HL-60 (cell line): Measurements from ENCODE around the gene TENM4.
"Not testable (repeated sequence)": the region's sequence is repeated elsewhere in the genome, so short reads cannot be mapped to it uniquely, and the experiment has no call there.

Experiments
- DNase-seq, 2 experiments: peaks; one replicate each; pipeline ENCODE4 v3.0.0-alpha.2; 2010 to 2020; ENCODE audit warnings: low read depth in 1 of 2, low spot score in 1 of 2
- H3K27ac ChIP-seq: fragments of 250-450 bp; sonication (Bioruptor Pico); replicated peaks from 2 replicates; pipeline ENCODE4 v1.5.1; 2020; ENCODE audit warnings: mild to moderate bottlenecking, moderate library complexity
- H3K27me3 ChIP-seq: fragments of 250-450 bp; sonication (Bioruptor Pico); 2 replicates; pipeline ENCODE4 v1.5.1; 2021; ENCODE audit warnings: mild to moderate bottlenecking, moderate library complexity; ENCODE audit not compliant: insufficient read depth, poor library complexity, severe bottlenecking
- H3K4me3 ChIP-seq: replicated peaks from 2 replicates; pipeline ENCODE4 v1.5.1; 2011; ENCODE audit warnings: mild to moderate bottlenecking, control low read depth, low read length; ENCODE audit not compliant: insufficient read depth
- GABPA ChIP-seq: IDR thresholded peaks from 2 replicates; pipeline ENCODE4 v1.6.1; 2012; ENCODE audit warnings: low read depth
- POLR2AphosphoS5 ChIP-seq: IDR thresholded peaks from 2 replicates; pipeline ENCODE4 v1.6.1; 2012; ENCODE audit warnings: low read depth
- SPI1 ChIP-seq: IDR thresholded peaks from 2 replicates; pipeline ENCODE4 v1.6.1; 2012; ENCODE audit warnings: low read depth, mild to moderate bottlenecking, borderline replicate concordance
- TF ChIP-seq, protein P1 (sequence below): IDR thresholded peaks from one replicate; pipeline ENCODE4 v1.5.1; 2011; ENCODE audit warnings: low read length, control low read depth, inconsistent platforms; ENCODE audit not compliant: insufficient read depth
- TF ChIP-seq, protein P2 (sequence below): IDR thresholded peaks from 2 replicates; pipeline ENCODE4 v1.6.1; 2012; ENCODE audit warnings: low read depth; ENCODE audit not compliant: insufficient replicate concordance

Gene TENM4

DNA sequence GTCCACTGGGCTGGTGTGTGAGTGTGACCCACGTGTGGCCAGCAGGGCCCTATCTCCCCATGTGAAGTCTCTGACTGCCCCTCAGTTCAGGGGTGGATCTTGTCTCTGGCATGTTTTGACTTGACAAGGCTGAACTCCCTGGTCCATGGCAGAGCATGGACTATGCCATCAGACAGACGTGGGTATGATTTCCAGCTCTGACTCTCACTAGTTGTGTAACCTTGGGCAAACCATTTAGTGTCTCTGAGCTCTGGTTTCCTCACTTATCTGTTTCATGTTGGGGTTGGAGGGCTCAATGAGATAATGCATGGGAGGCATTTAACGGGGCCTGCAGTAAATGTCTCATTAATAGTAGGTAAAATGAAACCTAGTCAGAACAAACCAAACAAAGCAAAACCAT lies 611.7 kb downstream of the TENM4 start:
- H3K27ac ChIP-seq = no peak overlapping the region
- peaks cover 3% of the 10 kb centered on the region for H3K27me3 ChIP-seq
- no peak overlapping the region for H3K4me3 ChIP-seq
- no peak for DNase-seq
- TF ChIP-seq, protein P1, sequence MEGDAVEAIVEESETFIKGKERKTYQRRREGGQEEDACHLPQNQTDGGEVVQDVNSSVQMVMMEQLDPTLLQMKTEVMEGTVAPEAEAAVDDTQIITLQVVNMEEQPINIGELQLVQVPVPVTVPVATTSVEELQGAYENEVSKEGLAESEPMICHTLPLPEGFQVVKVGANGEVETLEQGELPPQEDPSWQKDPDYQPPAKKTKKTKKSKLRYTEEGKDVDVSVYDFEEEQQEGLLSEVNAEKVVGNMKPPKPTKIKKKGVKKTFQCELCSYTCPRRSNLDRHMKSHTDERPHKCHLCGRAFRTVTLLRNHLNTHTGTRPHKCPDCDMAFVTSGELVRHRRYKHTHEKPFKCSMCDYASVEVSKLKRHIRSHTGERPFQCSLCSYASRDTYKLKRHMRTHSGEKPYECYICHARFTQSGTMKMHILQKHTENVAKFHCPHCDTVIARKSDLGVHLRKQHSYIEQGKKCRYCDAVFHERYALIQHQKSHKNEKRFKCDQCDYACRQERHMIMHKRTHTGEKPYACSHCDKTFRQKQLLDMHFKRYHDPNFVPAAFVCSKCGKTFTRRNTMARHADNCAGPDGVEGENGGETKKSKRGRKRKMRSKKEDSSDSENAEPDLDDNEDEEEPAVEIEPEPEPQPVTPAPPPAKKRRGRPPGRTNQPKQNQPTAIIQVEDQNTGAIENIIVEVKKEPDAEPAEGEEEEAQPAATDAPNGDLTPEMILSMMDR = no peak
- TF ChIP-seq, protein P2, sequence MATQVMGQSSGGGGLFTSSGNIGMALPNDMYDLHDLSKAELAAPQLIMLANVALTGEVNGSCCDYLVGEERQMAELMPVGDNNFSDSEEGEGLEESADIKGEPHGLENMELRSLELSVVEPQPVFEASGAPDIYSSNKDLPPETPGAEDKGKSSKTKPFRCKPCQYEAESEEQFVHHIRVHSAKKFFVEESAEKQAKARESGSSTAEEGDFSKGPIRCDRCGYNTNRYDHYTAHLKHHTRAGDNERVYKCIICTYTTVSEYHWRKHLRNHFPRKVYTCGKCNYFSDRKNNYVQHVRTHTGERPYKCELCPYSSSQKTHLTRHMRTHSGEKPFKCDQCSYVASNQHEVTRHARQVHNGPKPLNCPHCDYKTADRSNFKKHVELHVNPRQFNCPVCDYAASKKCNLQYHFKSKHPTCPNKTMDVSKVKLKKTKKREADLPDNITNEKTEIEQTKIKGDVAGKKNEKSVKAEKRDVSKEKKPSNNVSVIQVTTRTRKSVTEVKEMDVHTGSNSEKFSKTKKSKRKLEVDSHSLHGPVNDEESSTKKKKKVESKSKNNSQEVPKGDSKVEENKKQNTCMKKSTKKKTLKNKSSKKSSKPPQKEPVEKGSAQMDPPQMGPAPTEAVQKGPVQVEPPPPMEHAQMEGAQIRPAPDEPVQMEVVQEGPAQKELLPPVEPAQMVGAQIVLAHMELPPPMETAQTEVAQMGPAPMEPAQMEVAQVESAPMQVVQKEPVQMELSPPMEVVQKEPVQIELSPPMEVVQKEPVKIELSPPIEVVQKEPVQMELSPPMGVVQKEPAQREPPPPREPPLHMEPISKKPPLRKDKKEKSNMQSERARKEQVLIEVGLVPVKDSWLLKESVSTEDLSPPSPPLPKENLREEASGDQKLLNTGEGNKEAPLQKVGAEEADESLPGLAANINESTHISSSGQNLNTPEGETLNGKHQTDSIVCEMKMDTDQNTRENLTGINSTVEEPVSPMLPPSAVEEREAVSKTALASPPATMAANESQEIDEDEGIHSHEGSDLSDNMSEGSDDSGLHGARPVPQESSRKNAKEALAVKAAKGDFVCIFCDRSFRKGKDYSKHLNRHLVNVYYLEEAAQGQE = no peak
- TF ChIP-seq SPI1 = no peak
- no peak for TF ChIP-seq GABPA
- TF ChIP-seq POLR2AphosphoS5 = no peak

DNA sequence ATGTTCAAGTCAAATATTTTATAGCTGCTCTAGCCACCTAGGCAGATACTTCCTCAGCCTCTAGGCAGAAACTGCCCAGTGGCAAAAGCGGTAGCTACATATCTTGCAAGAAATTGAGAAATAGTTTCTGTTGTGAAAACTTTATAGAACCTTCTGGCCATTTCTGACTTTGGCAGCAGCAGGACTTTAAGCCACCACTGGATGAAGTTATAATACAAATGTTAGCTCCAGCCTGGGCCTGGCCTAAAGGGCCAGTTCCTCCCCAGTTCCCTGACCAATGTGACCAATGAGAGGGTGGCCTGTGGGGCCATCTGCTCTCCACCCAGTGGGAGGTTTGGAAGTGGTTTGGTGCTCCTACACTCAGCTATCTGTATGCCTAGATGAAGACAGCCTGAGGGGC lies 612.2 kb downstream of the TENM4 start:
- no peak overlapping the region for H3K27ac ChIP-seq
- TF ChIP-seq POLR2AphosphoS5 = no peak
- TF ChIP-seq, protein P1 = no peak
- TF ChIP-seq GABPA = no peak
- TF ChIP-seq, protein P2 = no peak
- no peak; the same call in 1 of the 2 replicates for TF ChIP-seq SPI1

DNA sequence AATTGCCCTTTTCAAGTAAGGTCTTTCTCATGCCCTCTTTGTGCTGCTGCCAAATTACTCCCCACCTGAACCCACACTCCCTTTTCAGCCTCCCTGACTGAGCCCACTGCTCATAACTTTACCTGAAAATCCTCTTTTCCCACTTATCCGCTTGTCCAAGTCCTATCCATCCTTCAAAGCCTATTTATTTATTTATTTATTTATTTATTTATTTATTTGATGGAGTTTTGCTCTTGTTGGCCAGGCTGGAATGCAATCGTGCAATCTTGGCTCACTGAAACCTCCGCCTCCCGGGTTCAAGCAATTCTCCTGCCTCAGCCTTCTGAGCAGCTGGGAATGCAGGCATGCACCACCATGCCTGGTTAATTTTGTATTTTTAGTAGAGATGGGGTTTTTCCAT lies 613.5 kb downstream of the TENM4 start:
- H3K4me3 ChIP-seq, DNase-seq, H3K27me3 ChIP-seq, H3K27ac ChIP-seq: not testable (repeated sequence)

More for the DNA sequence above, 612.2 kb downstream of the TENM4 start:
- peak; percentile 15 to 46 for DNase-seq
- Histone ChIP-seq H3K27me3 (peaks cover 3% of the 10 kb centered on the region), H3K4me3 (no peak overlapping the region)

DNA sequence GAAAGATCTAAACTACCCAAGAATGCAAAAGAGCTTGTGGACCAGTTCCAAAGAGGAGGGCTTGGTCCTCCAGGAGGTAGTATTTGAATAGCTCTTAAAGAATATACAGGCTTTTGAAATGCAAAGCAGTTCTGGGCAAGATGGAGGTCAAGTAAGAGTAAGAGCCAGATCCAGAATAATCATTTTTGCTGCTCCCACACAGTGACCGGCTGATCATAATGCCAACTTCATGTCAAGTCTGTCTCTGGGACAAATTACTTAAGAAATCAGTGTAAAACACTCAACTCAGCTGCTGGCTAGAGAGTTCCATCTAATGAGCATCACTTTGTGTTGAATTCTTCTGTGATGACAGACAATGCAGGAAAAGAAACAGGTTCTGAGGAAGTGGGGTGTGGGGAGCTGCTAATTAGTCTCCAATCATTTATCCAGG lies 615.2 kb downstream of the TENM4 start:
- Histone ChIP-seq H3K4me3 (no peak overlapping the region), H3K27ac (no peak overlapping the region), H3K27me3 (no peaks in the 10 kb centered on the region)
- no peak for DNase-seq
- TF ChIP-seq, protein P1 = no peak
- TF ChIP-seq, protein P2 = no peak
- TF ChIP-seq POLR2AphosphoS5 = no peak
- no peak for TF ChIP-seq GABPA
- TF ChIP-seq SPI1 = no peak
